ENCODE measurements around the gene MMD. TPM values are rescaled to one million over a fixed set of nuclear protein-coding genes. Genes with fewer than 3 reads are reported as not detected.

Gene MMD
- total and polyA plus RNA-seq, 5 donors: 10.3 to 19.0 (median 10.8) TPM

- peaks cover 7% of the 10 kb centered on the region for H3K4me1 ChIP-seq (ENCODE audit: control insufficient read depth, insufficient read depth, low read length)
- DNase-seq (no peak), ATAC-seq (no peak)
- no peak overlapping the region for H3K4me3 ChIP-seq (ENCODE audit: low read length)
- no peak overlapping the region for H3K27ac ChIP-seq (ENCODE audit: low read length)
- WGBS: 95% methylated on average over 3 of the region's 3 CpGs
- H3K9me3 ChIP-seq (ENCODE audit: control insufficient read depth, low read length): no peaks in the 10 kb centered on the region
- intact Hi-C loops (cut with DNase I): no loop called here
- H3K27me3 ChIP-seq (ENCODE audit: control insufficient read depth, insufficient read depth): no peaks in the 10 kb centered on the region
These were observed 3.0 kb downstream of the MMD start for GRCh38 chr17:55418369-55419268.

GRCh38 chr17:55417411-55418268 is 4.0 kb downstream of the MMD start:
- H3K4me3 ChIP-seq (ENCODE audit: low read length): no peak overlapping the region
- DNase-seq: no peak
- WGBS: 97% methylated on average over 4 of the region's 4 CpGs
- no peaks in the 10 kb centered on the region for H3K27me3 ChIP-seq (ENCODE audit: control insufficient read depth, insufficient read depth)
- no peaks in the 10 kb centered on the region for H3K9me3 ChIP-seq (ENCODE audit: control insufficient read depth, low read length)
- H3K4me1 ChIP-seq (ENCODE audit: control insufficient read depth, insufficient read depth, low read length): peaks cover 7% of the 10 kb centered on the region
- no peak for ATAC-seq
- H3K27ac ChIP-seq (ENCODE audit: low read length): no peak overlapping the region
- intact Hi-C loops (cut with DNase I): no loop called here

DNA sequence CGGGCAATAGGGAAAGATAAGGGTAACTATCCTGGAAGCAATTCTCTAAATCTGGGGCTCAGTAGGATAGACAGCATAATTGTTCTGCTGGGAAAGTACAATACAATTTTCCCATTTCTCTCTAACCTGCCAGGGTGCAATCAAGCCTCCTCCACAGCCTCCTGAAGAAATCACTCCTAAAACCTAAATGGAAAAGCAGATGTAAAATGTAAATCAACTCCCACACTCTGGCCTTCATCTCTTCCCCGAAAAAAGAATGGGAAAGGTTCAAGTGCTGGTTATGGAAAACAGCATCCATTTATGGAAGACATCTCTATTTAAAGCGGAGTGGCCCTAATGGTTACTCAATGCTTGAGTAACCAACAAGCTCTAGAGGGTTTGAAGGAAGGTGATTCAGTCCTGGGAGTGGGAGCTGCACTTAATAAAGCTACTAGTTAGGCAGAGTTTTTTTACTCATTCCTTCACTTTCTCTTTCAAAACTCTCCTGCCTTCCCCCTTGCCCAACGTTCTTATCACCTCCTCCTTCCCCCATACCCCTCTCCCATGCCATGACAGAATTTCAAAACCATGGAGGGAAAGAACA is 5.1 kb downstream of the MMD start:
- DNase-seq: no peak
- H3K4me3 ChIP-seq (ENCODE audit: low read length): no peak overlapping the region
- peak overlapping the region; percentile 75 for H3K27ac ChIP-seq (ENCODE audit: low read length)
- H3K27me3 ChIP-seq (ENCODE audit: control insufficient read depth, insufficient read depth): no peaks in the 10 kb centered on the region
- no peaks in the 10 kb centered on the region for H3K9me3 ChIP-seq (ENCODE audit: control insufficient read depth, low read length)
- intact Hi-C loops (cut with DNase I): no loop called here
- ATAC-seq: no peak
- peaks cover 7% of the 10 kb centered on the region for H3K4me1 ChIP-seq (ENCODE audit: control insufficient read depth, insufficient read depth, low read length)
- 56% methylated on average over 4 of the region's 4 CpGs for WGBS

DNA sequence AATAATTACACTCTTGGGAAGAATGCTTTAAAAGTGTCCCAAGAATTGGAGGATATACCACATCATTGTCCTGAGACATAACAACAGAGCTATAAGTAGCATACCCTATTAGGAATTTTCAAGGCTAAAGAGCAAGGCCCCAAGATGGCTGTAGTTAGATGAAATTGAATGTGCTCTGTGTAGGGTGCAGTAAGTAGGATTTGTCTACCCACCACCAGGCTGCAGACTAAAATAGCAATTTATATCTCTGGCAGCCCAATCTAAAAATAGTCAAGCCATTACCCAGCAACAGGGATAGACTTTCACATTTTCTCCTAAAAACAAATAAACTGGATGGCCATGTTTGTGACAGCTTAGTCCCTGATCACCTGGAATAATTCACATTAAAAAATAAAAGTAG is 5.6 kb downstream of the MMD start:
- ATAC-seq (peak; percentile 30 to 46), DNase-seq (no peak)
- Histone ChIP-seq H3K9me3 (ENCODE audit: control insufficient read depth, low read length) (no peaks in the 10 kb centered on the region), H3K4me3 (ENCODE audit: low read length) (no peak overlapping the region), H3K4me1 (ENCODE audit: control insufficient read depth, insufficient read depth, low read length) (peaks cover 10% of the 10 kb centered on the region), H3K27ac (ENCODE audit: low read length) (no peak overlapping the region), H3K27me3 (ENCODE audit: control insufficient read depth, insufficient read depth) (no peaks in the 10 kb centered on the region)
- intact Hi-C loops (cut with DNase I): no loop called here

DNA sequence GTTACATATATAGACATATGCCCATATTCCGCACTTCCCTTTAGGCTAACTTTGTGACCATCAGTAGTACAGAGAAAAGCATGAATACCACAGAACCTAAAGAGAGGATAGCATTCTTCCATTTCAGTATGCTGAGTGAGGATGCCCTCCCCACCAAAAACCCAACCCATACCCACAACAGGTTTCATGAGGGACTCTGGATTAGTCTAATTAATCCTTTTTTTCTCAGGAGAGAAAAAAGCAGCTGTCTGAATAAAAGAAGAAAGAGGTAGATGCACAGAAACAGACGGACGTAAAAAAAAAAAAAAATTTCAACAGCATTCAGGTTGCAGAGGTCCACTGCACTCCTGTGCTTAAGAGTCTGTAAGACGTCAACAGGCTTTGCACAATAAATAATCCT is 6.7 kb downstream of the MMD start:
- Histone ChIP-seq H3K27me3 (ENCODE audit: control insufficient read depth, insufficient read depth) (no peaks in the 10 kb centered on the region), H3K4me3 (ENCODE audit: low read length) (no peak overlapping the region), H3K9me3 (ENCODE audit: control insufficient read depth, low read length) (no peaks in the 10 kb centered on the region), H3K27ac (ENCODE audit: low read length) (peak overlapping the region; percentile 39), H3K4me1 (ENCODE audit: control insufficient read depth, insufficient read depth, low read length) (peaks cover 8% of the 10 kb centered on the region)
- ATAC-seq: no peak
- intact Hi-C loops (cut with DNase I): no loop called here
- 88% methylated on average over 4 of the region's 4 CpGs for WGBS
- DNase-seq: no peak

DNA sequence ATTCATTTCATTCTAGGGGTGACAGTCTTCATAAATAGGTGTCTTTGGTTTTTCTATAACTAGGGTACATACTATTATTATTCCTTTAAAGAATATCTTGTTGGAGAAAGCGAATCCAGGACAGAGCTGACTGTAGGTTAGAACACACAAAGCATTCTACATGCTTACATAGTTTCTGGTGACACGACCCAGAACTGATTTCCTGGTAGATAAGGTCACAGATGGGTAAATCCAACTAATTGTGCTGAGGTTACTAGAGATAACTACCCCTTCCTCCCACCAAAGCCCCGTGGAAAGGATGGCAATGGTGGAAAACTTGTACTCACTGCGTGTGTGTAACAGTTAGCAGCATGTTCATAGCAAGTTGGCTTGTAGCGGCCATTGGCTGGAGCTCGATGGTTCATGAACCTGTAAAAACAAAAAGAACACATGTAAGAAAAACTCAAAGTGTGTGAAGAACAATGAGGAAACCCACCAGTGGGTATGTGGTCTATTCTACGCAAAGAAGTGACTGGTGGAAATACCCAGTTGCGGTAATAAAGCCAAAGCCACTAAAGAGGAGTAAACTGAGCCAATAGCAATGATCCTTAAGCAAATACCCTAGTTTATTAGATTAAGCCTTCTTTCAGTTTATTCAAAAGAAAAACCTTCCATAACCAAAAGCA is 7.7 kb downstream of the MMD start:
- ATAC-seq (no peak), DNase-seq (no peak)
- H3K9me3 ChIP-seq (ENCODE audit: control insufficient read depth, low read length): no peaks in the 10 kb centered on the region
- intact Hi-C loops (cut with DNase I): no loop called here
- no peak overlapping the region for H3K27ac ChIP-seq (ENCODE audit: low read length)
- H3K4me1 ChIP-seq (ENCODE audit: control insufficient read depth, insufficient read depth, low read length): peaks cover 10% of the 10 kb centered on the region
- whole genome bisulfite sequencing: 92% methylated on average over 8 of the region's 8 CpGs
- H3K4me3 ChIP-seq (ENCODE audit: low read length): no peak overlapping the region
- no peaks in the 10 kb centered on the region for H3K27me3 ChIP-seq (ENCODE audit: control insufficient read depth, insufficient read depth)

DNA sequence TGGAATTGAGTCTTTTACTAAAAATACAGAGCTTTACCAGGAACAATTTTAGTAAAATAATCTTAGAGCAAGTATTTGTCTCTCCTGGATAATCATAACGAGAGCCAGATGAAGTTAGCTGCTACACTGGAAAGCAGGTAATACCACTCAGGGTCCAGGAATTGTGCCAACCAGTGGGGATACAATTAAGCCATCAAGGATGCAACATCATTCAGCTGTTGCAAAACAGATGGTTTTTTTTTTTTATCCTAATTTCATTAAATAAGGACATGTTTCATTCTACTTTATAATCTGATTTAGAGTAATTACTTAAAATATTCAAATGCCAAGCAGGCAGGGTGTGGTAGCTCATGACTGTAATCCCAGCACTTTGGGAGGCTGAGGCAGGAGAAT is 10.2 kb downstream of the MMD start:
- H3K9me3 ChIP-seq (ENCODE audit: control insufficient read depth, low read length): no peaks in the 10 kb centered on the region
- no peak overlapping the region for H3K27ac ChIP-seq (ENCODE audit: low read length)
- DNase-seq (no peak), ATAC-seq (no peak)
- whole genome bisulfite sequencing: 87% methylated on average over 1 of the region's 1 CpG
- H3K4me1 ChIP-seq (ENCODE audit: control insufficient read depth, insufficient read depth, low read length): peaks cover 7% of the 10 kb centered on the region
- intact Hi-C loops (cut with DNase I): no loop called here
- no peaks in the 10 kb centered on the region for H3K27me3 ChIP-seq (ENCODE audit: control insufficient read depth, insufficient read depth)
- no peak overlapping the region for H3K4me3 ChIP-seq (ENCODE audit: low read length)

DNA sequence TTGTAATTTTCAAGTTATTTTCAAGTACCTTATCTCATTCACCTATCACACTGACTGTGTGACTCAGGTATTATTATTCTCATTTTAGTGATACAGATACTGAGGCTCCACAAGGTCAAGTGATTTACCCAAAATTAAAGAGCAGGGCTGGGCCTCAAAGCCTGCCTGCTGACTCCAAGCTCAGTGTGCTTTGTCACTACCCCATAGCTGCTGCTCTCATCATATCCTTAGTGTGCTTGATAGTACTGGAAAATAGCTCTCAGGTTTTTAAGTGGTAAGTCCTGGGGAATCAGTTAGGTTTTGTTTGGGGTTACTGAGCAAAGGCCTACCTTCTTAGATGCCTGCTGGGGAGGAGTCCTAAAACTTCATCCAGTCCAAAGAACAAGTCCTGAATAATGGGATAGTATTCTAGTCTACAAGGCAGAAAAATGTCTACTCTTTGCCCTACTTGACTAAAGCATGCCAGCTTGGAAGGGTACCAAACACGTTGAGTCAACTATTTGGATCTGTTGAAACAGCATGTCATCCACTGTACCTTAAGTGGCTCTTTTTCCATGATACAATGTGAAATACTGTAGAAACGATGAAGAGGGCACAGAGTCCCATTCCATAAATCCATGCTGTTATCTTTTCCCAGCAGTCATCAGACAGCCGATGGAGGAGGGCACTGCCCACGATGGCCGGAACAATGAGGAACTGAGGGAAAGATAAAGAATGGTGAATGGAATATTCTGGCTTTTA is 10.7 kb downstream of the MMD start:
- Histone ChIP-seq H3K27ac (ENCODE audit: low read length) (peak overlapping the region; percentile 26), H3K4me1 (ENCODE audit: control insufficient read depth, insufficient read depth, low read length) (peaks cover 7% of the 10 kb centered on the region), H3K4me3 (ENCODE audit: low read length) (no peak overlapping the region), H3K27me3 (ENCODE audit: control insufficient read depth, insufficient read depth) (no peaks in the 10 kb centered on the region), H3K9me3 (ENCODE audit: control insufficient read depth, low read length) (no peaks in the 10 kb centered on the region)
- intact Hi-C loops (cut with DNase I): no loop called here
- DNase-seq (no peak), ATAC-seq (peak; percentile 56 to 59)
- WGBS: 62% methylated on average over 5 of the region's 5 CpGs

GRCh38 chr17:55409030-55409800 is 12.4 kb downstream of the MMD start:
- Histone ChIP-seq H3K4me3 (ENCODE audit: low read length) (no peak overlapping the region), H3K27me3 (ENCODE audit: control insufficient read depth, insufficient read depth) (no peaks in the 10 kb centered on the region), H3K27ac (ENCODE audit: low read length) (no peak overlapping the region), H3K4me1 (ENCODE audit: control insufficient read depth, insufficient read depth, low read length) (peaks cover 7% of the 10 kb centered on the region), H3K9me3 (ENCODE audit: control insufficient read depth, low read length) (no peaks in the 10 kb centered on the region)
- DNase-seq (no peak), ATAC-seq (no peak)
- 91% methylated on average over 4 of the region's 4 CpGs for WGBS
- intact Hi-C loops (cut with DNase I): no loop called here
